Spleen (tissue), 11 donors: Measurements from ENCODE around the gene RPL7A. TPM values are rescaled to one million over a fixed set of nuclear protein-coding genes. Genes with fewer than 3 reads are reported as not detected.

Source experiments
- DNase-seq: peaks from one replicate; pipeline ENCODE4 v3.0.0-alpha.2; 2020
- H3K27ac ChIP-seq, 8 donors: fragments of 200-600 bp; sonication (generic) in 7 of 8; 1 replicate in 4 of 8; 2 replicates in 4 of 8; pipeline versions ENCODE4 v1.5.0 to v1.8.0; 2016 to 2021; ENCODE audit warnings: inconsistent platforms in 4 of 8, mild to moderate bottlenecking in 4 of 8, moderate library complexity in 1 of 8
- H3K27me3 ChIP-seq, 7 donors: fragments of 200-600 bp; sonication (generic) in 6 of 7; replicated peaks in 1 of 7; 1 replicate in 4 of 7; 2 replicates in 3 of 7; pipeline versions ENCODE4 v1.5.0 to v1.8.0; 2016 to 2021; ENCODE audit warnings: inconsistent platforms in 3 of 7, mild to moderate bottlenecking in 1 of 7
- H3K36me3 ChIP-seq, 6 donors: fragments of 200-600 bp; sonication (generic) in 5 of 6; 1 replicate in 4 of 6; 2 replicates in 2 of 6; pipeline versions ENCODE4 v1.5.0 to v1.8.0; 2016 to 2021; ENCODE audit warnings: inconsistent platforms in 2 of 6
- H3K4me1 ChIP-seq, 6 donors: fragments of 200-600 bp; sonication (generic) in 5 of 6; 1 replicate in 3 of 6; 2 replicates in 3 of 6; pipeline versions ENCODE4 v1.5.0 to v1.8.0; 2016 to 2021; ENCODE audit warnings: inconsistent platforms in 3 of 6
- H3K4me3 ChIP-seq, 8 donors: fragments of 200-600 bp; sonication (generic) in 7 of 8; 1 replicate in 4 of 8; 2 replicates in 4 of 8; pipeline versions ENCODE4 v1.5.0 to v1.8.0; 2016 to 2021; ENCODE audit warnings: inconsistent platforms in 4 of 8, mild to moderate bottlenecking in 4 of 8, moderate library complexity in 2 of 8
- H3K9me3 ChIP-seq, 8 donors: fragments of 200-600 bp; sonication (generic) in 7 of 8; 1 replicate in 4 of 8; 2 replicates in 4 of 8; pipeline versions ENCODE4 v1.5.0 to v1.8.0; 2016 to 2021; ENCODE audit warnings: inconsistent platforms in 4 of 8
- CTCF ChIP-seq, 11 experiments: fragments of 200-600 bp in 7 of 11; fragments of 450-650 bp in 4 of 11; sonication (generic) in 4 of 11; IDR thresholded peaks in 8 of 11; conservative IDR thresholded peaks in 3 of 11; 1 replicate in 7 of 11; 2 replicates in 4 of 11; pipeline versions ENCODE4 v1.4.0 to v1.8.0; 2016 to 2021; ENCODE audit warnings: antibody characterized with exemption in 11 of 11, inconsistent platforms in 4 of 11, mild to moderate bottlenecking in 1 of 11
- POLR2A ChIP-seq, 3 donors: fragments of 450-650 bp; IDR thresholded peaks; one replicate each; pipeline ENCODE4 v1.5.1; 2017; ENCODE audit warnings: antibody characterized with exemption in 3 of 3, mild to moderate bottlenecking in 1 of 3
- POLR2AphosphoS5 ChIP-seq, 3 donors: sonication (generic); formaldehyde crosslinking; IDR thresholded peaks; one replicate each; pipeline ENCODE4 v1.5.1; 2017; ENCODE audit warnings: antibody characterized with exemption in 3 of 3
- WGBS, 5 donors: extraction: QIAGEN DNeasy Blood & Tissue Kit in 3 of 5; methylation state at CpG; one replicate each; pipeline versions ENCODE4 v1.1.5 to v1.1.7; 2013 to 2018; 5-methylcytosine and 5-hydroxymethylcytosine counted together
- intact Hi-C: fragments of 100-400 bp; cut with DNase I; formaldehyde crosslinking; loops from one replicate; pipeline ENCODE4 v1.15.0; 2023; ENCODE audit warnings: low total_unique reads
- polyA plus RNA-seq, 3 donors: library from polyadenylated mRNA; stranded (reverse); fragments of 200-250 nt; gene quantifications; one replicate each; pipeline ENCODE4 v1.2.1, GENCODE V29; 2013
- total RNA-seq, 7 donors: library from RNA; depleted of rRNA in 3 of 7; stranded (reverse); fragments of >200 nt in 3 of 7; fragmentation: NEBNext Ultra II Directional in 4 of 7; extraction: Animal tissue kit (Norgen Biotek cat#: 25700) in 4 of 7; gene quantifications; one replicate each; pipeline versions ENCODE4 v1.1.0 to v1.2.1, GENCODE V29; 2016 to 2021
- donor health status: healthy with polysubstance abuse.
- donor health status: DM: no; HTN: no; CAD: no; lungs with moderate emphysema.
- donor health status: DM: no; HTN: no; CAD: no.
- donor health status: Bipolar disorder and iron deficiency.
- donor health status: healthy.
- donor health status: DM: no; HTN: no; CAD: no.
- donor health status: DM: yes; HTN: yes; CAD: no.

RPL7A gene
- total and polyA plus RNA-seq, 10 donors = 1,381 to 6,342 (median 1,755) TPM

DNA sequence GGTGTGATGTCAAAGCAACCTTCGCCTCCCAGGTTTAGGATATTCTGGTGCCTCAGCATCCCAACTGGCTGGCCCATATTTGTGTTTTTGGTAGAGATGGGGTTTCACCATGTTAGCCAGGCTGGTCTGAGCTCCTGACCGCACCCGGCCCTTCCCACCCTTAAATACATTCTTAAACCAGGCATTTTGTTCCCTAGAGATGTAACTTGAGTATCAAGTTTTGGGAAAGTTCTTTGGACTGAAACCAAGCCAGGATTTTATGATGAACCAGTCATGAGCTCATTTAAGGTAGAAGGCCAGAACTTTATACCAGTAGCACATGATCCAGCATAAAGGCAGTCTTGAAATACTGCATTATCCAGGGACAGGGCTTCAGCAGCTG is 3.5 kb downstream of the RPL7A start:
- intact Hi-C loops = no loop called here
- H3K27me3 ChIP-seq = no peaks in the 10 kb centered on the region
- DNase-seq = no peak
- peaks cover 29 to 84% (median 50%) of the 10 kb centered on the region in 6 donors for H3K4me1 ChIP-seq
- peak overlapping the region in 1 of 8 donors; percentile 6 for H3K27ac ChIP-seq
- 93 to 100% (median 97%) methylated on average over 3 of the region's 3 CpGs for WGBS, 5 donors
- no peaks in the 10 kb centered on the region for H3K9me3 ChIP-seq
- peaks cover 8 to 60% (median 50%) of the 10 kb centered on the region in 6 donors for H3K36me3 ChIP-seq
- no peak for TF ChIP-seq POLR2AphosphoS5 (IDR thresholded peaks at IDR 0.05)
- no peak for TF ChIP-seq POLR2A (IDR thresholded peaks at IDR 0.05)
- TF ChIP-seq CTCF (IDR thresholded peaks at IDR 0.05 in 8 of 11, conservative IDR thresholded peaks at IDR 0.05 in 3 of 11) = no peak
- no peak overlapping the region for H3K4me3 ChIP-seq

- no peak for DNase-seq
- H3K27ac ChIP-seq = peak overlapping the region in 1 of 8 donors; percentile 6
- H3K4me3 ChIP-seq = no peak overlapping the region
- H3K27me3 ChIP-seq = no peaks in the 10 kb centered on the region
- 76 to 83% (median 79%) methylated on average over 14 of the region's 14 CpGs for WGBS, 5 donors
- no peaks in the 10 kb centered on the region for H3K9me3 ChIP-seq
- intact Hi-C loops = no loop called here
- TF ChIP-seq CTCF (IDR thresholded peaks at IDR 0.05 in 8 of 11, conservative IDR thresholded peaks at IDR 0.05 in 3 of 11) (peak in 9 of 11 experiments; percentile 20 to 59 (median 41)), POLR2A (IDR thresholded peaks at IDR 0.05) (no peak), POLR2AphosphoS5 (IDR thresholded peaks at IDR 0.05) (peak in 2 of 3 donors; percentile 32 to 55)
- H3K36me3 ChIP-seq = peaks cover 8 to 60% (median 50%) of the 10 kb centered on the region in 6 donors
- H3K4me1 ChIP-seq = peaks cover 26 to 83% (median 48%) of the 10 kb centered on the region in 6 donors
These were observed 4.1 kb downstream of the RPL7A start for GRCh38 chr9:133351908-133352634.

DNA sequence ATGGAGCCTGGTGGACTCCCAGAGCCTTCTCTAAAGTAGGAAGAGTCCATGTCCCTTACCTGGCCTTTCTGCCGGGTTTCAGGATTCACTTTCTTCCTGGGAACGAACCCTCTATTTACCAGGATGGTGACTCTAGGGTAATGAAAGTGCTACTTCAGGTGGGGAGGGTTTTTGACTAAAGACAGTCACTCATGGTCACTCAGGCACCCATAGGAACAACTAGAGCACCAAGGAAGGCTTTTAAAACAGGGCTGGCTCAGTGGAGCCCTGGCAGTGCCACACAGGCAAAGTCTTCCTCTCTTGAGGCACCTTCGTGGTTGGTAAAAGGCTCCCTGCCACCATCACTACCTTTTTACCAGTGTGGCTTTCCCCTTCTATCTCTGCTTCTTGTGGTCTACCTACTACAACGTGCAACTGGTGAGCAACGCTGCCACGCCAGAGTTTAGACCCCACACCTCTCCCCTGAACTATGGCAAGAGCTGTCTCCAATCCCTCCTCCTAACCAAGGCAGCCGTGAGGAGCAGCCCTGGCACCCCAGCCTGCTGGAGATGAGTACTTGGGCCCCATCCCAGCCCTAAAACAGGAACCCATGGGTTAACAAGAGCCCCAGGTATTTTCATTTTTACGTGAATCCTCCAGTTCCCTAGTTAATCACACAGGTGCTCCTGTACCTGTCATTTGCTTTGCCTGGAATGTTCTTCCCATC is 4.8 kb downstream of the RPL7A start:
- Histone ChIP-seq H3K27ac (no peak overlapping the region), H3K36me3 (peaks cover 8 to 62% (median 50%) of the 10 kb centered on the region in 6 donors), H3K4me1 (peaks cover 30 to 86% (median 52%) of the 10 kb centered on the region in 6 donors), H3K27me3 (no peaks in the 10 kb centered on the region), H3K4me3 (no peak overlapping the region), H3K9me3 (no peaks in the 10 kb centered on the region)
- TF ChIP-seq POLR2A (IDR thresholded peaks at IDR 0.05) = no peak
- TF ChIP-seq POLR2AphosphoS5 (IDR thresholded peaks at IDR 0.05) = peak in 2 of 3 donors; percentile 1 to 38
- no peak for TF ChIP-seq CTCF (IDR thresholded peaks at IDR 0.05 in 8 of 11, conservative IDR thresholded peaks at IDR 0.05 in 3 of 11)
- DNase-seq = no peak
- 68 to 83% (median 77%) methylated on average over 8 of the region's 8 CpGs for WGBS, 5 donors
- intact Hi-C loops = no loop called here

GRCh38 chr9:133353548-133353947 is 5.5 kb downstream of the RPL7A start:
- WGBS, 5 donors = 78 to 96% (median 87%) methylated on average over 5 of the region's 5 CpGs
- peaks cover 30 to 90% (median 58%) of the 10 kb centered on the region in 6 donors for H3K4me1 ChIP-seq
- peaks cover 8 to 69% (median 50%) of the 10 kb centered on the region in 6 donors for H3K36me3 ChIP-seq
- DNase-seq = no peak
- H3K4me3 ChIP-seq = no peak overlapping the region
- intact Hi-C loops = no loop called here
- H3K9me3 ChIP-seq = no peaks in the 10 kb centered on the region
- no peak overlapping the region for H3K27ac ChIP-seq
- H3K27me3 ChIP-seq = no peaks in the 10 kb centered on the region
- TF ChIP-seq POLR2A (IDR thresholded peaks at IDR 0.05) (no peak), POLR2AphosphoS5 (IDR thresholded peaks at IDR 0.05) (peak; percentile 18 to 57 (median 20)), CTCF (IDR thresholded peaks at IDR 0.05 in 8 of 11, conservative IDR thresholded peaks at IDR 0.05 in 3 of 11) (no peak)
